Smooth muscle cell (in vitro differentiated cells): Measurements from ENCODE around the gene INCA1. TPM values are rescaled to one million over a fixed set of nuclear protein-coding genes. Genes with fewer than 3 reads are reported as not detected.
A peak's percentile ranks its signal among the peaks of the same experiment; 100 is the strongest.

Source experiments
- DNase-seq: peaks from one replicate; lab custom pipeline; 2025; ENCODE audit not compliant: unreplicated experiment; lab: John Stamatoyannopoulos, UW
- H2AFZ ChIP-seq: fragments of 200-600 bp; sonication (generic); 2 replicates; pipeline ENCODE4 v1.6.0; 2016; ENCODE audit warnings: antibody characterized with exemption, low read depth, mild to moderate bottlenecking
- H3F3A ChIP-seq: fragments of 200-600 bp; sonication (generic); 2 replicates; pipeline ENCODE4 v1.6.0; 2017; ENCODE audit warnings: antibody characterized with exemption, low read depth
- H3K27ac ChIP-seq: fragments of 200-600 bp; sonication (generic); 2 replicates; pipeline ENCODE4 v1.5.1; 2016; ENCODE audit warnings: low read depth, mild to moderate bottlenecking
- H3K27me3 ChIP-seq: fragments of 200-600 bp; sonication (generic); 2 replicates; pipeline ENCODE4 v1.6.1; 2016; ENCODE audit warnings: low read depth, mild to moderate bottlenecking
- H3K36me3 ChIP-seq: fragments of 200-600 bp; sonication (generic); 2 replicates; pipeline ENCODE4 v1.5.1; 2016; ENCODE audit warnings: low read depth
- H3K4me1 ChIP-seq: fragments of 200-600 bp; sonication (generic); 2 replicates; pipeline ENCODE4 v1.5.1; 2016; ENCODE audit warnings: low read depth
- H3K4me2 ChIP-seq: fragments of 200-600 bp; sonication (generic); 2 replicates; pipeline ENCODE4 v1.6.0; 2016; ENCODE audit warnings: mild to moderate bottlenecking
- H3K4me3 ChIP-seq: fragments of 200-600 bp; sonication (generic); 2 replicates; pipeline ENCODE4 v1.5.1; 2016; ENCODE audit warnings: mild to moderate bottlenecking
- H3K79me2 ChIP-seq: fragments of 200-600 bp; sonication (generic); 2 replicates; pipeline ENCODE4 v1.6.0; 2016; ENCODE audit warnings: low read depth, mild to moderate bottlenecking
- H3K9ac ChIP-seq: fragments of 200-600 bp; sonication (generic); 2 replicates; pipeline ENCODE4 v1.6.0; 2016; ENCODE audit warnings: low read depth
- H3K9me3 ChIP-seq: fragments of 200-600 bp; sonication (generic); replicated peaks from 2 replicates; pipeline ENCODE4 v1.5.1; 2016; ENCODE audit warnings: low read depth
- H4K20me1 ChIP-seq: fragments of 200-600 bp; sonication (generic); 2 replicates; pipeline ENCODE4 v1.6.0; 2016; ENCODE audit warnings: low read depth
- CTCF ChIP-seq: fragments of 200-600 bp; sonication (generic); IDR thresholded peaks from 2 replicates; pipeline ENCODE4 v1.5.1; 2017; ENCODE audit warnings: borderline replicate concordance, mild to moderate bottlenecking, antibody characterized with exemption; ENCODE audit not compliant: insufficient read depth, poor library complexity, severe bottlenecking
- WGBS: methylation state at CpG from one replicate; pipeline ENCODE4 v1.1.7; 2016; ENCODE audit warnings: low lambda C conversion rate; 5-methylcytosine and 5-hydroxymethylcytosine counted together
- polyA plus RNA-seq: library from polyadenylated mRNA; unstranded; fragments of >200 nt; fragmentation: Nextera tagmentation; extraction: Ambion mirVana; gene quantifications from 2 replicates; pipeline ENCODE4 v1.2.1, GENCODE V29; 2016
- total RNA-seq: library from RNA; depleted of rRNA; stranded (reverse); fragments of >200 nt; gene quantifications from 2 replicates; pipeline ENCODE4 v1.2.3, GENCODE V29; 2014

The INCA1 gene
- total and polyA plus RNA-seq, 2 experiments from 2014 or later: 1.4 TPM; not detected in 1

GRCh38 chr17:4953451-4953961, 43.8 kb downstream of the INCA1 start:
- 79% methylated on average over 14 of the region's 14 CpGs for WGBS
- no peak overlapping the region for H3K9ac ChIP-seq
- no peak for DNase-seq

GRCh38 chr17:4951486-4951885, 45.8 kb downstream of the INCA1 start:
- Histone ChIP-seq H3K9me3 (no peaks in the 10 kb centered on the region), H2AFZ (no peak overlapping the region), H3F3A (peaks cover 16% of the 10 kb centered on the region), H3K27ac (no peak overlapping the region), H4K20me1 (peaks cover 12% of the 10 kb centered on the region), H3K9ac (no peak overlapping the region), H3K4me2 (no peak overlapping the region), H3K4me3 (no peak overlapping the region), H3K27me3 (no peaks in the 10 kb centered on the region), H3K79me2 (peaks cover 17% of the 10 kb centered on the region), H3K36me3 (no peaks in the 10 kb centered on the region), H3K4me1 (peaks cover 23% of the 10 kb centered on the region)
- TF ChIP-seq CTCF: no peak
- no peak for DNase-seq
- WGBS: 70% methylated on average over 3 of the region's 3 CpGs

More at GRCh38 chr17:4953451-4953961, 43.8 kb downstream of the INCA1 start:
- no peaks in the 10 kb centered on the region for H4K20me1 ChIP-seq
- H3K79me2 ChIP-seq: no peaks in the 10 kb centered on the region
- no peak for TF ChIP-seq CTCF
- H3K36me3 ChIP-seq: no peaks in the 10 kb centered on the region
- H2AFZ ChIP-seq: no peak overlapping the region
- no peak overlapping the region for H3K4me3 ChIP-seq
- H3K27me3 ChIP-seq: no peaks in the 10 kb centered on the region
- peaks cover 16% of the 10 kb centered on the region for H3K4me1 ChIP-seq
- H3F3A ChIP-seq: peaks cover 5% of the 10 kb centered on the region
- peak overlapping the region; percentile 62 for H3K27ac ChIP-seq
- no peak overlapping the region for H3K4me2 ChIP-seq
- H3K9me3 ChIP-seq: no peaks in the 10 kb centered on the region

GRCh38 chr17:4950746-4951204, 46.5 kb downstream of the INCA1 start, which contains the start of gene ENO3:
TSS of gene ENO3 (plus strand) at chr17:4951119. CDS start at chr17:4951830, 711 bp downstream.
- 42% methylated on average over 6 of the region's 7 CpGs for whole genome bisulfite sequencing
- Histone ChIP-seq H4K20me1 (peaks cover 20% of the 10 kb centered on the region), H3K9me3 (no peaks in the 10 kb centered on the region), H3K27me3 (no peaks in the 10 kb centered on the region), H3K79me2 (peaks cover 24% of the 10 kb centered on the region), H3K9ac (peak within 1 kb of the TSS; percentile 72), H2AFZ (peak within 1 kb of the TSS; percentile 74), H3K4me3 (peak within 1 kb of the TSS; percentile 96), H3F3A (peaks cover 22% of the 10 kb centered on the region), H3K4me1 (peaks cover 29% of the 10 kb centered on the region), H3K36me3 (no peaks in the 10 kb centered on the region), H3K4me2 (peak within 1 kb of the TSS; percentile 90), H3K27ac (peak within 1 kb of the TSS; percentile 96)
- no peak for DNase-seq
- TF ChIP-seq CTCF: no peak
